Placental pericyte (primary cell): ENCODE data around the gene EIF4G1. TPM values are rescaled to one million over a fixed set of nuclear protein-coding genes. Genes with fewer than 3 reads are reported as not detected.
A peak's percentile ranks its signal among the peaks of the same experiment; 100 is the strongest.

Source experiments
- small RNA-seq: library from RNA; depleted of rRNA; stranded (forward); fragments of <200 nt; gene quantifications from one replicate; pipeline ENCODE3, GENCODE V24; 2012; ENCODE audit warnings: low replicate concordance
- total RNA-seq: library from RNA; depleted of rRNA; stranded (reverse); fragments of >200 nt; gene quantifications from 2 replicates; pipeline ENCODE4 v1.2.3, GENCODE V29; 2012

Gene EIF4G1, protein sequence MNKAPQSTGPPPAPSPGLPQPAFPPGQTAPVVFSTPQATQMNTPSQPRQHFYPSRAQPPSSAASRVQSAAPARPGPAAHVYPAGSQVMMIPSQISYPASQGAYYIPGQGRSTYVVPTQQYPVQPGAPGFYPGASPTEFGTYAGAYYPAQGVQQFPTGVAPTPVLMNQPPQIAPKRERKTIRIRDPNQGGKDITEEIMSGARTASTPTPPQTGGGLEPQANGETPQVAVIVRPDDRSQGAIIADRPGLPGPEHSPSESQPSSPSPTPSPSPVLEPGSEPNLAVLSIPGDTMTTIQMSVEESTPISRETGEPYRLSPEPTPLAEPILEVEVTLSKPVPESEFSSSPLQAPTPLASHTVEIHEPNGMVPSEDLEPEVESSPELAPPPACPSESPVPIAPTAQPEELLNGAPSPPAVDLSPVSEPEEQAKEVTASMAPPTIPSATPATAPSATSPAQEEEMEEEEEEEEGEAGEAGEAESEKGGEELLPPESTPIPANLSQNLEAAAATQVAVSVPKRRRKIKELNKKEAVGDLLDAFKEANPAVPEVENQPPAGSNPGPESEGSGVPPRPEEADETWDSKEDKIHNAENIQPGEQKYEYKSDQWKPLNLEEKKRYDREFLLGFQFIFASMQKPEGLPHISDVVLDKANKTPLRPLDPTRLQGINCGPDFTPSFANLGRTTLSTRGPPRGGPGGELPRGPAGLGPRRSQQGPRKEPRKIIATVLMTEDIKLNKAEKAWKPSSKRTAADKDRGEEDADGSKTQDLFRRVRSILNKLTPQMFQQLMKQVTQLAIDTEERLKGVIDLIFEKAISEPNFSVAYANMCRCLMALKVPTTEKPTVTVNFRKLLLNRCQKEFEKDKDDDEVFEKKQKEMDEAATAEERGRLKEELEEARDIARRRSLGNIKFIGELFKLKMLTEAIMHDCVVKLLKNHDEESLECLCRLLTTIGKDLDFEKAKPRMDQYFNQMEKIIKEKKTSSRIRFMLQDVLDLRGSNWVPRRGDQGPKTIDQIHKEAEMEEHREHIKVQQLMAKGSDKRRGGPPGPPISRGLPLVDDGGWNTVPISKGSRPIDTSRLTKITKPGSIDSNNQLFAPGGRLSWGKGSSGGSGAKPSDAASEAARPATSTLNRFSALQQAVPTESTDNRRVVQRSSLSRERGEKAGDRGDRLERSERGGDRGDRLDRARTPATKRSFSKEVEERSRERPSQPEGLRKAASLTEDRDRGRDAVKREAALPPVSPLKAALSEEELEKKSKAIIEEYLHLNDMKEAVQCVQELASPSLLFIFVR (N-terminal part only)
- total RNA-seq: 351 and 464 TPM in 2 replicates

GRCh38 chr3:184314363-184314699 is at the start of gene EIF4G1:
EIF4G1 (plus strand) TSS chr3:184314606; CDS start chr3:184315797, 1,191 bp downstream.

GRCh38 chr3:184275961-184276910 is 38.2 kb upstream of the EIF4G1 start, which contains the start of gene ECE2:
ECE2 (plus strand) TSS chr3:184276022; CDS start chr3:184276154, 132 bp downstream.

DNA sequence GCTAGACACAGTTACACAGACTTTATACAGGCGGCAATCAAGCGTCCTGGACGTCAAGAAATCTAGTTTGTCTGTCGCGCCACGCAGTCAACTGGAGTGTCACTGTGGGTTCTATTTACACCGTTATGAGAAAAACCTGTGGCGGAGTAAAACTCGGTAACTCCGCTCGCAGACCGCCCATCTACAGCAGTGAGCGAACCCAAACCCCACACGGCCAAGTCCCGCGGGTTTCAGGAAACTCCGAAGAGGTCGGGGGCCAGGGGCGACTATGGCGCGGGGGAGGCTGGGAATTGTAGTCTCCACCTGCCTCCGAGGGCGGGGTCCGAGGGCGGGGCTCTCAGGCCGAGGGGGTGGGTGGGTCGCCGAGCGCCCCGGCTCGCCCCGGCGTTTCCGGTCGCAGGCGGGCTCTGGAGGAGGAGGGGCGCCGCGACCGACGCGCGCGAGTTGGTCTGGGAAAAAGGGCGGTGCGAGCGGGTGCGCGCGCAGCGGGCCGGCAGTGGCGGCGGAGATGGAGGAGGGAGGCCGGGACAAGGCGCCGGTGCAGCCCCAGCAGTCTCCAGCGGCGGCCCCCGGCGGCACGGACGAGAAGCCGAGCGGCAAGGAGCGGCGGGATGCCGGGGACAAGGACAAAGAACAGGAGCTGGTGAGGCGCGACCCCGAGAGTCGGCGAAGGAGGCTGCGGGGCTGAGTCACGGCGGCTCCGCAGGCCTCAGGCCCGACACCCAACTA is 15.5 kb upstream of the EIF4G1 start, which contains the start of gene PSMD2:
Gene PSMD2 (plus strand): TSS at position 483 of the 729 bp plus-strand sequence. CDS start 26 bp downstream, at position 509.

DNA sequence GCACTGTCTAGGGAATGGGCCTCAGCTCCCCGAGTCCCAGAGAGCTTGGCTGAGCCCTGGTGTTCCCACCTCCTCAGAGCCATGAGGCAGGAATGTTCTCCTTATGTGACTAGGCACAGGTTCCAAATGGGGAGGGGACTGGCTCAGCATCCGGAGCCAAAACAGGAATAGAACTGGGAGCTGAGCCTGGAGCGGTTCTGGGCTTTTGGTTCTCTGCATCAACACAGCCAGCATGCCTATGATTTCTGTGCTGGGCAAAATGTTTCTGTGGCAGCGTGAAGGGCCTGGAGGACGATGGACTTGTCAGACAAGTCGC is 23.0 kb downstream of the EIF4G1 start, which contains the start of gene FAM131A:
Gene FAM131A (plus strand): TSS at position 202 of the 316 bp plus-strand sequence. CDS start 31 bp downstream, at position 233.

DNA sequence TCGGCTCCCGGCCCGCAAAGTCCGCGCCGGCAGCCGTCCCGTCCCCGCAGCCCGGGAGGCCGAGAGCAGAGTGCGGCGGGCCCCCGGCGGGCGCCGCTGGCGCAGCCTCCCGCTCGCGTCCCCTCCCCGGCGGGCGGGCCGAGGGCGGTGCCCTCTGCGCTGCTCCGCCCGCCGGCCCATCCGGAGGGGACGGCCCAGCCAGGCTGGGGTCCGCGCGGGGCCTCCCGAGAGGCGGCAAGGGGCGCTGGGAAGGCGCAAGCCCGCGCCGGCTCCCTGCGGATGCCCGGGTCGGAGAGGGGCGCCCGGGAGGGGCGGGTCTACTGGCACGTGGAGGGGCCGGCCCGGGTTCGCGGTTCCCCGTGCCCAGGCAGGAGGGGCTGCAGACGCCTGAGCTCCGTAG is 47.1 kb downstream of the EIF4G1 start, which contains the start of the genes CLCN2 and POLR2H:
Gene CLCN2 (minus strand): TSS at position 74 of the 400 bp plus-strand sequence. CDS start 126 bp downstream, outside the sequence.
Gene POLR2H (plus strand): TSS at position 179 of the 400 bp plus-strand sequence. CDS start 1,783 bp downstream, outside the sequence.

DNA sequence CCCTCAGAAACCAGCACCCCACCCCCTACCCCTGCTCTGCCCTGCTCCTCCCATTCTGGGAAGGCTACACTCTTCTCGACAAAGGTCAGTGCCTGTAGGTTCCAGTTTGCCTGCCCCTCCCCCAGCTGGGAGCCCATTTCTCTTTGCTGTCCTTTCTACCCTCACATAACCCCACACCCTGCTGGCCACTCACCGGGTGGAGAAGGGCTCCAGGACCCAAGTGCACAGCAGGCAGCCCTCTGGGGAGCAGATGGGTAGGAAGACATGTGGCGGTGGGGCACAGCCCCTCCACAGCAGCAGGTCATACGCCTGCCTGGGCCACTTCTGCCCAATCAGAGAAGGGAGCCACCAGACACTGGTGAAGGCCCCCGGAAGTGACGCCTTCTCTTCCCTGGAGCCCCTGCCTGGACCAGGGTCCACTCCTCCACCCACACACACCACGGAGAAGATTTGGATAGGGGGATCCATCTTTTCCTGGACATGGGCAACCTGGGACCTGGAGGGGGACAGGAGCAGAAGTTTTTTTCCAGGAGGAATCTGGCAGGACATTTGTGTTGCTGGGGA is 63.6 kb downstream of the EIF4G1 start, which contains the start of gene THPO:
Gene THPO (minus strand): TSS at position 326 of the 564 bp plus-strand sequence. CDS start 1,948 bp downstream, outside the sequence.

GRCh38 chr3:184379358-184380184 is 65.2 kb downstream of the EIF4G1 start, which contains the start of gene CHRD:
CHRD (plus strand) TSS chr3:184380054; CDS start chr3:184380319, 265 bp downstream.

Small RNAs within 50 kb of the gene (small RNA-seq; reads per million reads assigned to genes)
- 724 reads per million, percentile 99 among the genes with 10 or more reads in this experiment for gene SNORD66

Other genes with a start within 250 kb of the EIF4G1 start
- not detected in 2 replicates for gene HTR3E, start 217.5 kb upstream of the EIF4G1 start, total RNA-seq
- gene EIF2B5, start 179.2 kb upstream of the EIF4G1 start, total RNA-seq: 26.0 and 39.7 TPM in 2 replicates
- 58.4 and 68.9 TPM in 2 replicates for gene DVL3, start 159.2 kb upstream of the EIF4G1 start, total RNA-seq
- 435 and 453 TPM in 2 replicates for gene AP2M1, start 139.8 kb upstream of the EIF4G1 start, total RNA-seq
- gene ABCF3, start 128.4 kb upstream of the EIF4G1 start, total RNA-seq: 45.5 and 56.7 TPM in 2 replicates
- not detected in 2 replicates for gene VWA5B2, start 85.0 kb upstream of the EIF4G1 start, total RNA-seq
- 51.4 and 53.7 TPM in 2 replicates for gene ALG3, start 65.6 kb upstream of the EIF4G1 start, total RNA-seq
- 4.2 and 6.3 TPM in 2 replicates for gene EEF1AKMT4, start 64.9 kb upstream of the EIF4G1 start, total RNA-seq
- gene CAMK2N2, start 53.1 kb upstream of the EIF4G1 start, total RNA-seq: 0.14 and 0.22 TPM in 2 replicates
- gene ECE2, start 38.6 kb upstream of the EIF4G1 start, total RNA-seq: not detected in 2 replicates
- gene PSMD2, start 15.4 kb upstream of the EIF4G1 start, total RNA-seq: 330 and 915 TPM in 2 replicates
- gene FAM131A, start 23.0 kb downstream of the EIF4G1 start, total RNA-seq: 7.4 and 23.3 TPM in 2 replicates
- gene CLCN2, start 47.0 kb downstream of the EIF4G1 start, total RNA-seq: 2.8 and 8.7 TPM in 2 replicates
- gene POLR2H, start 47.1 kb downstream of the EIF4G1 start, total RNA-seq: 61.1 and 74.4 TPM in 2 replicates
- gene THPO, start 63.6 kb downstream of the EIF4G1 start, total RNA-seq: 0.14 TPM in 1 of 2 replicates, not detected in the other
- gene CHRD, start 65.4 kb downstream of the EIF4G1 start, total RNA-seq: under 0.01 and 0.29 TPM in 2 replicates
- gene EPHB3, start 247.2 kb downstream of the EIF4G1 start, total RNA-seq: 1.1 and 2.6 TPM in 2 replicates